Lower lobe of right lung (tissue), 2 donors: ENCODE data around the gene SNF8. TPM values are rescaled to one million over a fixed set of nuclear protein-coding genes. Genes with fewer than 3 reads are reported as not detected.

ENCODE experiments used
- ATAC-seq, 2 donors: fragments of 200-7000 bp; cut with Tn5 transposase; one replicate each; pipeline ENCODE4 v1.9.1; 2020 to 2022; ENCODE audit warnings: mild to moderate bottlenecking in 2 of 2, moderate library complexity in 2 of 2
- DNase-seq: peaks from one replicate; pipeline ENCODE4 v3.0.0-alpha.2; 2020
- H3K27ac ChIP-seq: fragments of 200-600 bp; one replicate; pipeline ENCODE4 v1.8.0; 2022
- H3K27me3 ChIP-seq: fragments of 200-600 bp; one replicate; pipeline ENCODE4 v1.8.0; 2022; ENCODE audit warnings: low read depth
- H3K36me3 ChIP-seq: fragments of 200-600 bp; one replicate; pipeline ENCODE4 v1.8.0; 2022; ENCODE audit warnings: mild to moderate bottlenecking
- H3K4me1 ChIP-seq: fragments of 200-600 bp; one replicate; pipeline ENCODE4 v1.8.0; 2022
- H3K4me3 ChIP-seq: fragments of 200-600 bp; one replicate; pipeline ENCODE4 v1.8.0; 2022; ENCODE audit warnings: mild to moderate bottlenecking
- H3K9me3 ChIP-seq: fragments of 200-600 bp; one replicate; pipeline ENCODE4 v1.8.0; 2022
- intact Hi-C: fragments of 100-400 bp; cut with DNase I; formaldehyde crosslinking; loops from one replicate; pipeline ENCODE4 v1.11.0; 2022
- total RNA-seq: library from RNA; stranded (reverse); fragmentation: NEBNext Ultra II Directional; extraction: Animal tissue kit (Norgen Biotek cat#: 25700); gene quantifications from one replicate; pipeline ENCODE4 v1.2.1, GENCODE V29; 2021
- TF ChIP-seq, protein P1 (sequence below): fragments of 200-600 bp; IDR thresholded peaks from one replicate; pipeline ENCODE4 v1.8.0; 2022; ENCODE audit warnings: antibody characterized with exemption, mild to moderate bottlenecking
- donor health status: DM: no; HTN: yes; CAD: no; lungs with severe emphysema.

The SNF8 gene
- total RNA-seq, 1 donor from 2014 or later, result 76.9 TPM

DNA sequence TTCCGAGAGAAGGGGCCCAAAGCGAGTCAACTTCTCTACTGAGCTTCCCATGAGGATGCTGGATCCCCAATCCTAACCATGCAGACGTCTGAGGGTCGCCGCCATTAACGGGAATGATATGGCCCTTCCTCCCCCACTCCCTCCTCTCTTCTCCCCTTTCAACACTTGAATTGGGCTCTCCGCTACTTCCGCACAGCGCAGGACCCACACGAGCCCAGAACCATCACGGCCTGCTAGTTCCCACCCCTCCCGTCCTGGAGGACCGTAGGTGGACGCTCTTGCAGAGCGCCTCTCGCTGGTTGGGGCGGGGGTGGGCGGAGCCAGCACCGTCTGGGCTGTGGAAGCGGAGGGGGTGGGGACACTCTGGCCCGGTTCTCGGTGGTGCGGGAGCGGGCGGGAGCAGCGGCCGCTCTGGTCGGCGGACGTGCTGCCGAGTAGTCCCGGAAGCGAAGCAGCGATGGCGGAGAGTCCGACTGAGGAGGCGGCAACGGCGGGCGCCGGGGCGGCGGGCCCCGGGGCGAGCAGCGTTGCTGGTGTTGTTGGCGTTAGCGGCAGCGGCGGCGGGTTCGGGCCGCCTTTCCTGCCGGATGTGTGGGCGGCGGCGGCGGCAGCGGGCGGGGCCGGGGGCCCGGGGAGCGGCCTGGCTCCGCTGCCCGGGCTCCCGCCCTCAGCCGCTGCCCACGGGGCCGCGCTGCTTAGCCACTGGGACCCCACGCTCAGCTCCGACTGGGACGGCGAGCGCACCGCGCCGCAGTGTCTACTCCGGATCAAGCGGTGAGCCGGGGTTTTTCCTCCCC is 36.4 kb downstream of the SNF8 start, which contains the start of gene UBE2Z:
UBE2Z (plus strand) TSS at position 361 of the 797 bp plus-strand sequence; CDS start at position 458, 97 bp downstream.
- peak; percentile 98 to 99 for ATAC-seq
- Histone ChIP-seq H3K4me3 (peak within 1 kb of the TSS; percentile 74), H3K36me3 (peaks cover 17% of the 10 kb centered on the region), H3K27me3 (no peaks in the 10 kb centered on the region), H3K9me3 (no peaks in the 10 kb centered on the region), H3K4me1 (peaks cover 22% of the 10 kb centered on the region), H3K27ac (peak within 1 kb of the TSS; percentile 84)
- DNase-seq, result peak; percentile 96
- TF ChIP-seq, protein P1, sequence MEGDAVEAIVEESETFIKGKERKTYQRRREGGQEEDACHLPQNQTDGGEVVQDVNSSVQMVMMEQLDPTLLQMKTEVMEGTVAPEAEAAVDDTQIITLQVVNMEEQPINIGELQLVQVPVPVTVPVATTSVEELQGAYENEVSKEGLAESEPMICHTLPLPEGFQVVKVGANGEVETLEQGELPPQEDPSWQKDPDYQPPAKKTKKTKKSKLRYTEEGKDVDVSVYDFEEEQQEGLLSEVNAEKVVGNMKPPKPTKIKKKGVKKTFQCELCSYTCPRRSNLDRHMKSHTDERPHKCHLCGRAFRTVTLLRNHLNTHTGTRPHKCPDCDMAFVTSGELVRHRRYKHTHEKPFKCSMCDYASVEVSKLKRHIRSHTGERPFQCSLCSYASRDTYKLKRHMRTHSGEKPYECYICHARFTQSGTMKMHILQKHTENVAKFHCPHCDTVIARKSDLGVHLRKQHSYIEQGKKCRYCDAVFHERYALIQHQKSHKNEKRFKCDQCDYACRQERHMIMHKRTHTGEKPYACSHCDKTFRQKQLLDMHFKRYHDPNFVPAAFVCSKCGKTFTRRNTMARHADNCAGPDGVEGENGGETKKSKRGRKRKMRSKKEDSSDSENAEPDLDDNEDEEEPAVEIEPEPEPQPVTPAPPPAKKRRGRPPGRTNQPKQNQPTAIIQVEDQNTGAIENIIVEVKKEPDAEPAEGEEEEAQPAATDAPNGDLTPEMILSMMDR, result peak; percentile 24
- intact Hi-C loops, result no loop called here

DNA sequence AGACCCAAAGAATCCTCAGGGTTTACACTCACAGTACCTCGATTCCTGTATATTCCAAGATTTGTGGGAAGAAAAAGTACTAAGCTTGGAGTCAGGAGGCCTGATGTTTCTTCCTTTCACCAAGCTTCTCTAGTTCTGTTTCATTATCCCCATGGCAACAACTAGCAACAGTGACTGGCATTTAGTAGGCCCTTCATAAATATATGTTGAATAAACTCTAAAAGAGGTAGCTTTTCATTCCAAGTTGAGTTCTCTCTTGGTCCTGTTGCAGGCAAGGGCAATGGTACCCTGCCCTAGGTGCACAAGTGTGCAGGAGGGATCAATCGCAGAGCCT is 37.0 kb downstream of the SNF8 start:
- peaks cover 22% of the 10 kb centered on the region for H3K4me1 ChIP-seq
- no peaks in the 10 kb centered on the region for H3K27me3 ChIP-seq
- H3K27ac ChIP-seq, result peak overlapping the region; percentile 84
- intact Hi-C loops, result no loop called here
- TF ChIP-seq, protein P1, result no peak
- ATAC-seq, result peak; percentile 4 to 17
- H3K9me3 ChIP-seq, result no peaks in the 10 kb centered on the region
- peak overlapping the region; percentile 74 for H3K4me3 ChIP-seq
- peaks cover 11% of the 10 kb centered on the region for H3K36me3 ChIP-seq
- DNase-seq, result no peak

DNA sequence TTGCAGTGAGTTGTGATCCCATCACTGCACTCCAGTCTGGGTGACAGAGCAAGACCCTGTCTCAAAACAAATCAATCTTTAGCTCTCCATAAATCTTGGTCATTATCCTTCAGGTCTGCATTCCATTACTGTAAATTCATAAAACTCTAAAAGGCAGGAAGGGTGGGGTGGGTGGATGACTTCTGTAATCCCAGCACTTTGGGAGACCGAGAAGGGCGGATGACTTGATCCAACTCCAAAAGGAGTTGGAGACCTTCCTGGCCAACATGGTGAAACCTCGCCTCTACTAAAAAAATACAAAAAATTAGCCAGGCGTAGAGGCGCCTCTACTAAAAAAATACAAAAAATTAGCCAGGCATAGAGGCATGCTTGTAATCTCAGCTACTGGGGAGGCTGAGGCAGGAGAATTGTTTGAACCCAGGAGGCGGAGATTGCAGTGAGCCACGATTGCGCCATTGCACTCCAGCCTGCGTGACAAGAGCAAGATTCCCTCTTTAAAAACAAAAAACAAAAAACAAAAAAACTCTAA is 38.6 kb downstream of the SNF8 start:
- ATAC-seq, result no peak
- H3K9me3 ChIP-seq, result no peaks in the 10 kb centered on the region
- intact Hi-C loops, result no loop called here
- no peak overlapping the region for H3K27ac ChIP-seq
- H3K36me3 ChIP-seq, result peaks cover 8% of the 10 kb centered on the region
- no peak overlapping the region for H3K4me3 ChIP-seq
- no peaks in the 10 kb centered on the region for H3K27me3 ChIP-seq
- DNase-seq, result no peak
- TF ChIP-seq, protein P1, result no peak
- H3K4me1 ChIP-seq, result peaks cover 19% of the 10 kb centered on the region

DNA sequence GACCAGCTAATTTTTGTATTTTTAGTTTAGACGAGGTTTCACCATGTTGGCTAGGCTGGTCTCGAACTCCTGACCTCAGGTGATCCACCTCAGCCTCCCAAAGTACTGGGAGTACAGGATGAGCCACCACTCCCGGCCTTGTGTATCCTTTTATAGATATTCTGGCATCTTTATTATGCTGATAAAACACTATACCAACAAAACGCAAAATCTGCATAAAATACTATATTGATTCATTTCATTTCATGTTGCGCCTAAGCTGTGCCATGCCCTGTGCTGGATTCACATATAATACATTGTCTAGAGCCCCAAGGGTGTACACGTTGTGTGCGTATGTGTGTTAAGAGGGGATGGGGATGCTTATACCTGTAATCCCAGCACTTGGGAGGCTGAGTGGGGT is 40.2 kb downstream of the SNF8 start:
- no peak overlapping the region for H3K4me3 ChIP-seq
- H3K27ac ChIP-seq, result no peak overlapping the region
- no peaks in the 10 kb centered on the region for H3K9me3 ChIP-seq
- no peaks in the 10 kb centered on the region for H3K36me3 ChIP-seq
- no peaks in the 10 kb centered on the region for H3K27me3 ChIP-seq
- peaks cover 2% of the 10 kb centered on the region for H3K4me1 ChIP-seq
- DNase-seq (no peak), ATAC-seq (no peak)
- intact Hi-C loops, result no loop called here
- TF ChIP-seq, protein P1, result no peak

DNA sequence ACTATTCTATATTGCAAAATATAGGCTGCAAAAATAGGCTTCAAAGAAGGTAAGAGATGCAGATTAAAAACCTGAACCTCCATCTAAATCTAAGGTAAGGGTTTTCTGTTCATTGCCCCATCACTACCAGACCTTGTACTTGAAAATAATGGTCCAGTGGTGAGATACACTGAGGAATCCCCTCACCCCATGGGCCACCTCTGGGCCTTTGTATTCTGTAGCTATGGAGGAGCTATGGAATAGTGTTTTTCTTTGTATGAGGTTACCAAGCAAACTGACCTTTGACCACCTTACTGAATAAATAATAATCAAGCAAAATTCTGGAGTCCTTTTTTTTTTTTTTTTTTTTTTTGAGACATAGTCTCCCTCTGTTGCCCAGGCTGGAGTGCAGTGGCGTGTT is 41.2 kb downstream of the SNF8 start:
- H3K4me3 ChIP-seq, result no peak overlapping the region
- no peaks in the 10 kb centered on the region for H3K36me3 ChIP-seq
- no peaks in the 10 kb centered on the region for H3K9me3 ChIP-seq
- TF ChIP-seq, protein P1, result no peak
- H3K27ac ChIP-seq, result no peak overlapping the region
- no peak for DNase-seq
- intact Hi-C loops, result no loop called here
- no peaks in the 10 kb centered on the region for H3K4me1 ChIP-seq
- ATAC-seq, result no peak
- no peaks in the 10 kb centered on the region for H3K27me3 ChIP-seq
